Gastroesophageal sphincter (tissue), 3 donors: ENCODE data around the gene KLF2.

Experiments used
- CTCF ChIP-seq, 4 experiments: fragments of 200-600 bp in 2 of 4; fragments of 450-650 bp in 2 of 4; sonication (generic) in 1 of 4; IDR thresholded peaks; one replicate each; pipeline ENCODE4 v1.5.1; 2017 to 2019; ENCODE audit warnings: antibody characterized with exemption in 4 of 4, mild to moderate bottlenecking in 2 of 4, moderate library complexity in 2 of 4
- POLR2AphosphoS5 ChIP-seq: sonication (generic); formaldehyde crosslinking; IDR thresholded peaks from one replicate; pipeline ENCODE4 v1.6.1; 2017; ENCODE audit warnings: antibody characterized with exemption

GRCh38 chr19:16333001-16333586 is 8.5 kb downstream of the KLF2 start:
- TF ChIP-seq CTCF (IDR thresholded peaks at IDR 0.05) = no peak
- no peak for TF ChIP-seq POLR2AphosphoS5
